ENCODE data around the gene RABL2A.
"Not testable (repeated sequence)": the region's sequence is repeated elsewhere in the genome, so short reads cannot be mapped to it uniquely, and the experiment has no call there.

The RABL2A gene

GRCh38 chr2:113609822-113610221, 17.2 kb upstream of the RABL2A start:
- DNase-seq (ENCODE audit: low spot score), result peak; percentile 32

- not testable (repeated sequence) for DNase-seq (ENCODE audit: low spot score)
Observed at GRCh38 chr2:113621002-113621401, 6.1 kb upstream of the RABL2A start.

- not testable (repeated sequence) for DNase-seq (ENCODE audit: low spot score)
Observed at GRCh38 chr2:113625906-113626305, 1.2 kb upstream of the RABL2A start.

GRCh38 chr2:113632849-113633345, 5.8 kb downstream of the RABL2A start:
- DNase-seq (ENCODE audit: low spot score), result not testable (repeated sequence)

- not testable (repeated sequence) for DNase-seq (ENCODE audit: low spot score)
Observed at GRCh38 chr2:113635358-113635757, 8.3 kb downstream of the RABL2A start.

GRCh38 chr2:113636226-113636625, 9.2 kb downstream of the RABL2A start:
- DNase-seq (ENCODE audit: low spot score), result not testable (repeated sequence)

GRCh38 chr2:113638084-113638483, 11.0 kb downstream of the RABL2A start:
- not testable (repeated sequence) for DNase-seq (ENCODE audit: low spot score)

- DNase-seq (ENCODE audit: low spot score), result not testable (repeated sequence)
Observed at GRCh38 chr2:113646217-113646616, 19.2 kb downstream of the RABL2A start.

GRCh38 chr2:113650834-113651815, 24.1 kb downstream of the RABL2A start:
- not testable (repeated sequence) for DNase-seq (ENCODE audit: low spot score)

- not testable (repeated sequence) for DNase-seq (ENCODE audit: low spot score)
Observed at GRCh38 chr2:113652599-113652998, 25.5 kb downstream of the RABL2A start.

GRCh38 chr2:113656031-113656624, 29.1 kb downstream of the RABL2A start:
- DNase-seq (ENCODE audit: low spot score), result not testable (repeated sequence)

- not testable (repeated sequence) for DNase-seq (ENCODE audit: low spot score)
Observed at GRCh38 chr2:113657735-113658134, 30.7 kb downstream of the RABL2A start.

- not testable (repeated sequence) for DNase-seq (ENCODE audit: low spot score)
Observed at GRCh38 chr2:113663285-113664060, 36.4 kb downstream of the RABL2A start.

- DNase-seq (ENCODE audit: low spot score), result not testable (repeated sequence)
Observed at GRCh38 chr2:113664761-113665533, 37.9 kb downstream of the RABL2A start.

GRCh38 chr2:113669013-113669412, 41.9 kb downstream of the RABL2A start:
- DNase-seq (ENCODE audit: low spot score), result not testable (repeated sequence)

GRCh38 chr2:113672326-113672932, 45.4 kb downstream of the RABL2A start:
- DNase-seq (ENCODE audit: low spot score), result no peak

- DNase-seq (ENCODE audit: low spot score), result no peak
Observed at GRCh38 chr2:113675875-113676274, 48.8 kb downstream of the RABL2A start.

GRCh38 chr2:113676623-113677266, 49.7 kb downstream of the RABL2A start:
- DNase-seq (ENCODE audit: low spot score), result no peak

- DNase-seq (ENCODE audit: low spot score), result no peak
Observed at GRCh38 chr2:113677330-113677729, 50.3 kb downstream of the RABL2A start.

- no peak for DNase-seq (ENCODE audit: low spot score)
Observed at GRCh38 chr2:113679457-113679856, 52.4 kb downstream of the RABL2A start.

All from hematopoietic multipotent progenitor cell treated with erythropoietin and hydrocortisone succinate and interleukin-3 and kit ligand, for 15 days (in vitro differentiated cells).